ENCODE measurements around the gene SLC2A1. TPM values are rescaled to one million over a fixed set of nuclear protein-coding genes. Genes with fewer than 3 reads are reported as not detected.

SLC2A1 gene
- total and polyA plus RNA-seq, 2 of the 13 experiments (the other 11 are each of a cell fraction or from before 2014, with no cell fraction given): 125 to 423 TPM

- H3K36me3 ChIP-seq (replicated peaks in 1 of 2; ENCODE audit: control insufficient read depth in 1 of 2, insufficient read depth in 2 of 2, low read length in 2 of 2): peaks cover 82 to 100% of the 10 kb centered on the region in 2 experiments
- FAIRE-seq (no peak), DNase-seq (ENCODE audit: low spot score) (no peak), ATAC-seq (no peak)
- no peak overlapping the region for H3K4me2 ChIP-seq (ENCODE audit: low read depth, low read length)
- H3K27me3 ChIP-seq (ENCODE audit: control insufficient read depth in 1 of 2, insufficient read depth in 2 of 2, low read length in 2 of 2): no peaks in the 10 kb centered on the region
- H3K79me2 ChIP-seq (ENCODE audit: insufficient read depth, low read length): peaks cover 53% of the 10 kb centered on the region
- H3K27ac ChIP-seq (ENCODE audit: extremely low read length, insufficient read depth, low read length): no peak overlapping the region
- in situ Hi-C loops (cut with HindIII; ENCODE audit: extremely low pct_ligation_motif_present, low pct_unique_long_range_greater_than_20kb) (no loop called here), intact Hi-C loops (cut with micrococcal nuclease; ENCODE audit: unreplicated experiment) (loop anchor here (1.0 kb wide), 1 partner anchor 141 kb away; no protein-coding TSS in a partner anchor)
- peaks cover 79% of the 10 kb centered on the region for H3K4me1 ChIP-seq (ENCODE audit: insufficient read depth, low read length)
- no peak overlapping the region for H2AFZ ChIP-seq (ENCODE audit: low read length)
- H3K4me3 ChIP-seq (replicated peaks in 1 of 3; ENCODE audit: insufficient read depth in 1 of 3, low read depth in 2 of 3, low read length in 3 of 3): no peak overlapping the region
- ChIA-PET POLR2A (no interaction called here), CTCF (ENCODE audit: low intra/inter-chr PET ratio, low total read pairs) (interaction anchor here (1.9 kb wide), 1 partner anchor 142 kb away, joined by 28 read pairs; no protein-coding TSS in a partner anchor)
- WGBS (ENCODE audit: low lambda C conversion rate): 91% methylated on average over 5 of the region's 11 CpGs
- no peak overlapping the region for H3K9ac ChIP-seq (ENCODE audit: insufficient read depth, low read depth, low read length)
- H4K20me1 ChIP-seq (ENCODE audit: insufficient read depth, low read length): peaks cover 98% of the 10 kb centered on the region
- BruUV-seq (replicated peaks): no TSS peak
- TF ChIP-seq RBM22 (optimal IDR thresholded peaks at IDR 0.05; ENCODE audit: low read length) (peak; percentile 73), SRSF9 (IDR thresholded peaks at IDR 0.05; ENCODE audit: borderline replicate concordance, insufficient read depth, low read depth, low read length, poor library complexity, severe bottlenecking) (no peak), ZNF678 (CRISPR knock-in tag; IDR thresholded peaks at IDR 0.05) (no peak), ZNF274 (CRISPR knock-in tag; IDR thresholded peaks at IDR 0.05) (0 out of 2 replicates have a peak, but pooled peaks have one; percentile 37), ZFP90 (CRISPR knock-in tag; IDR thresholded peaks at IDR 0.05; ENCODE audit: borderline replicate concordance) (no peak), ZNF335 (CRISPR knock-in tag; IDR thresholded peaks at IDR 0.05) (no peak), NRL (CRISPR knock-in tag; IDR thresholded peaks at IDR 0.05; ENCODE audit: borderline replicate concordance) (0 out of 2 replicates have a peak, but pooled peaks have one; percentile 45), POLR2G (IDR thresholded peaks at IDR 0.05; ENCODE audit: low read depth, low read length) (0 out of 2 replicates have a peak, but pooled peaks have one; percentile 26), AGO2 (optimal IDR thresholded peaks at IDR 0.05; ENCODE audit: low read depth, low read length) (peak; percentile 38), KDM5A (IDR thresholded peaks at IDR 0.05; ENCODE audit: borderline replicate concordance, low read length) (no peak), POLR2A (IDR thresholded peaks at IDR 0.05; ENCODE audit: insufficient read depth in 1 of 2, low read depth in 2 of 2, low read length in 2 of 2) (0 out of 4 replicates have a peak, but pooled peaks of 1 of the 2 experiments have one; percentile 32), ARID2 (CRISPR knock-in tag; IDR thresholded peaks at IDR 0.05; ENCODE audit: borderline replicate concordance) (no peak), ZNF598 (CRISPR knock-in tag; IDR thresholded peaks at IDR 0.05; ENCODE audit: borderline replicate concordance) (no peak), RFXANK (CRISPR knock-in tag; IDR thresholded peaks at IDR 0.05) (no peak), ATRX (CRISPR knock-in tag; IDR thresholded peaks at IDR 0.05; ENCODE audit: borderline replicate concordance) (no peak)
- TF ChIP-seq, protein P1, sequence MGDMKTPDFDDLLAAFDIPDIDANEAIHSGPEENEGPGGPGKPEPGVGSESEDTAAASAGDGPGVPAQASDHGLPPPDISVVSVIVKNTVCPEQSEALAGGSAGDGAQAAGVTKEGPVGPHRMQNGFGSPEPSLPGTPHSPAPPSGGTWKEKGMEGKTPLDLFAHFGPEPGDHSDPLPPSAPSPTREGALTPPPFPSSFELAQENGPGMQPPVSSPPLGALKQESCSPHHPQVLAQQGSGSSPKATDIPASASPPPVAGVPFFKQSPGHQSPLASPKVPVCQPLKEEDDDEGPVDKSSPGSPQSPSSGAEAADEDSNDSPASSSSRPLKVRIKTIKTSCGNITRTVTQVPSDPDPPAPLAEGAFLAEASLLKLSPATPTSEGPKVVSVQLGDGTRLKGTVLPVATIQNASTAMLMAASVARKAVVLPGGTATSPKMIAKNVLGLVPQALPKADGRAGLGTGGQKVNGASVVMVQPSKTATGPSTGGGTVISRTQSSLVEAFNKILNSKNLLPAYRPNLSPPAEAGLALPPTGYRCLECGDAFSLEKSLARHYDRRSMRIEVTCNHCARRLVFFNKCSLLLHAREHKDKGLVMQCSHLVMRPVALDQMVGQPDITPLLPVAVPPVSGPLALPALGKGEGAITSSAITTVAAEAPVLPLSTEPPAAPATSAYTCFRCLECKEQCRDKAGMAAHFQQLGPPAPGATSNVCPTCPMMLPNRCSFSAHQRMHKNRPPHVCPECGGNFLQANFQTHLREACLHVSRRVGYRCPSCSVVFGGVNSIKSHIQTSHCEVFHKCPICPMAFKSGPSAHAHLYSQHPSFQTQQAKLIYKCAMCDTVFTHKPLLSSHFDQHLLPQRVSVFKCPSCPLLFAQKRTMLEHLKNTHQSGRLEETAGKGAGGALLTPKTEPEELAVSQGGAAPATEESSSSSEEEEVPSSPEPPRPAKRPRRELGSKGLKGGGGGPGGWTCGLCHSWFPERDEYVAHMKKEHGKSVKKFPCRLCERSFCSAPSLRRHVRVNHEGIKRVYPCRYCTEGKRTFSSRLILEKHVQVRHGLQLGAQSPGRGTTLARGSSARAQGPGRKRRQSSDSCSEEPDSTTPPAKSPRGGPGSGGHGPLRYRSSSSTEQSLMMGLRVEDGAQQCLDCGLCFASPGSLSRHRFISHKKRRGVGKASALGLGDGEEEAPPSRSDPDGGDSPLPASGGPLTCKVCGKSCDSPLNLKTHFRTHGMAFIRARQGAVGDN (CRISPR knock-in tag; IDR thresholded peaks at IDR 0.05): peak; percentile 22; the same call in 1 of the 2 replicates
- no peaks in the 10 kb centered on the region for H3K9me3 ChIP-seq (ENCODE audit: low read length)
Measured at GRCh38 chr1:42931911-42932422, 26.7 kb downstream of the SLC2A1 start.
